Thyroid gland (tissue), 4 donors: Measurements from ENCODE around the gene LRTM1. TPM values are rescaled to one million over a fixed set of nuclear protein-coding genes. Genes with fewer than 3 reads are reported as not detected.

Experiments used
- DNase-seq, 2 donors: peaks; one replicate each; pipeline ENCODE4 v3.0.0-alpha.2; 2019
- H3K27ac ChIP-seq, 3 donors: fragments of 200-600 bp; sonication (generic); 1 replicate in 2 of 3; 2 replicates in 1 of 3; pipeline ENCODE4 v1.5.1; 2016 to 2019; ENCODE audit warnings: mild to moderate bottlenecking in 1 of 3, moderate library complexity in 1 of 3
- H3K27me3 ChIP-seq: fragments of 200-600 bp; sonication (generic); one replicate; pipeline ENCODE4 v1.5.1; 2019
- H3K36me3 ChIP-seq, 2 donors: fragments of 200-600 bp; sonication (generic); one replicate each; pipeline ENCODE4 v1.5.1; 2016 to 2019
- H3K4me1 ChIP-seq, 2 donors: fragments of 200-600 bp; sonication (generic); one replicate each; pipeline ENCODE4 v1.5.1; 2017 to 2019
- H3K4me3 ChIP-seq, 3 donors: fragments of 200-600 bp; sonication (generic); replicated peaks in 1 of 3; 1 replicate in 2 of 3; 2 replicates in 1 of 3; pipeline ENCODE4 v1.5.1; 2016; ENCODE audit warnings: mild to moderate bottlenecking in 1 of 3
- H3K9me3 ChIP-seq: fragments of 200-600 bp; sonication (generic); one replicate; pipeline ENCODE4 v1.5.1; 2017
- POLR2A ChIP-seq, 2 donors: fragments of 450-650 bp; IDR thresholded peaks; one replicate each; pipeline ENCODE4 v1.6.1; 2017; ENCODE audit warnings: antibody characterized with exemption in 2 of 2, mild to moderate bottlenecking in 2 of 2, moderate library complexity in 1 of 2
- WGBS, 2 donors: methylation state at CpG; one replicate each; pipeline ENCODE4 v1.1.5; 2017; 5-methylcytosine and 5-hydroxymethylcytosine counted together
- intact Hi-C: fragments of 100-400 bp; cut with DNase I; formaldehyde crosslinking; loops from one replicate; pipeline ENCODE4 v1.15.1; 2023
- total RNA-seq, 4 donors: library from RNA; depleted of rRNA; stranded (reverse); fragments of >200 nt; gene quantifications; one replicate each; pipeline ENCODE4 v1.2.3, GENCODE V29; 2016
- TF ChIP-seq, protein P1 (sequence below), 6 experiments: fragments of 200-600 bp in 3 of 6; fragments of 450-650 bp in 3 of 6; sonication (generic) in 3 of 6; IDR thresholded peaks; one replicate each; pipeline ENCODE4 v1.5.1; 2016 to 2019; ENCODE audit warnings: antibody characterized with exemption in 6 of 6, mild to moderate bottlenecking in 2 of 6, inconsistent platforms in 1 of 6, moderate library complexity in 1 of 6

Gene LRTM1
- total RNA-seq, 4 donors from 2014 or later: not detected

- intact Hi-C loops: no loop called here
- 76 to 80% methylated on average over 4 of the region's 4 CpGs for WGBS, 2 donors
These were observed 21.7 kb upstream of the LRTM1 start for GRCh38 chr3:54949491-54950044.

DNA sequence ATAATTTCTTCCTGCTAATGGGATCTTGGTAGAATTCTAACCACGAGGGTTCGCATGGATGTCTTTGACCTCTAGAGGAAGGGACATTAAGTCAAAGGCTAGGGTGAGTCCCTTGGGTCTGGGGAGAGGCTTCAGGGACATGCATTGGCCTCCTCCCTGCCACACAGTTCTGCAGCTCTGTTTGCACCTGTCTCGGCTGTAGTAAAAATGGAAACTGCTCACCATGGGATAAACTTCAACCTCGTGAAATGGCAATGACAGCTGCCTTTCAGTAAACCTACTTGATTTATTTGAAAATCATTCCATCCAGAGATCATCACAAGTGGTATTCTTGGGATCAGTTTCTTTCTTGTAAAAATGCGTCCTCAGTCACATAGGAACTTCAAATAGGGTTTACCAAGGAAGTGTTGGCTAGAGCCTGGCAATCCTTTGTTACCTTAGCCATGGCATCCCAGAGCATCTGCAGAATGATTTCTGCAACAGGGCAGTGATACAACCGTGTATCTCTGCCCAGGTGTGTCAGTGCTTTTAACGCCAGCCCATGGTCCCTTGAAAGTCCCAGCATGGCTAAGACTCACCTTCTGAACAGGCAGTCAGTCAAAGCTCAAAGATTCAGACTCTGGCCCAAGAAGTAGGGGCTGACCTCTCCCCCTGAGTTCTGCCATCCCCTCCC is 14.0 kb upstream of the LRTM1 start:
- H3K9me3 ChIP-seq: no peaks in the 10 kb centered on the region
- no peak for TF ChIP-seq POLR2A (IDR thresholded peaks at IDR 0.05)
- TF ChIP-seq, protein P1, sequence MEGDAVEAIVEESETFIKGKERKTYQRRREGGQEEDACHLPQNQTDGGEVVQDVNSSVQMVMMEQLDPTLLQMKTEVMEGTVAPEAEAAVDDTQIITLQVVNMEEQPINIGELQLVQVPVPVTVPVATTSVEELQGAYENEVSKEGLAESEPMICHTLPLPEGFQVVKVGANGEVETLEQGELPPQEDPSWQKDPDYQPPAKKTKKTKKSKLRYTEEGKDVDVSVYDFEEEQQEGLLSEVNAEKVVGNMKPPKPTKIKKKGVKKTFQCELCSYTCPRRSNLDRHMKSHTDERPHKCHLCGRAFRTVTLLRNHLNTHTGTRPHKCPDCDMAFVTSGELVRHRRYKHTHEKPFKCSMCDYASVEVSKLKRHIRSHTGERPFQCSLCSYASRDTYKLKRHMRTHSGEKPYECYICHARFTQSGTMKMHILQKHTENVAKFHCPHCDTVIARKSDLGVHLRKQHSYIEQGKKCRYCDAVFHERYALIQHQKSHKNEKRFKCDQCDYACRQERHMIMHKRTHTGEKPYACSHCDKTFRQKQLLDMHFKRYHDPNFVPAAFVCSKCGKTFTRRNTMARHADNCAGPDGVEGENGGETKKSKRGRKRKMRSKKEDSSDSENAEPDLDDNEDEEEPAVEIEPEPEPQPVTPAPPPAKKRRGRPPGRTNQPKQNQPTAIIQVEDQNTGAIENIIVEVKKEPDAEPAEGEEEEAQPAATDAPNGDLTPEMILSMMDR (IDR thresholded peaks at IDR 0.05): no peak
- H3K27me3 ChIP-seq: no peaks in the 10 kb centered on the region
- 89 to 91% methylated on average over 7 of the region's 7 CpGs for WGBS, 2 donors
- H3K4me3 ChIP-seq: no peak overlapping the region
- no peaks in the 10 kb centered on the region for H3K36me3 ChIP-seq
- no peak overlapping the region for H3K27ac ChIP-seq
- no peak for DNase-seq
- intact Hi-C loops: no loop called here
- H3K4me1 ChIP-seq: no peaks in the 10 kb centered on the region

More at GRCh38 chr3:54949491-54950044, 21.7 kb upstream of the LRTM1 start:
- Histone ChIP-seq H3K27me3 (no peaks in the 10 kb centered on the region), H3K36me3 (no peaks in the 10 kb centered on the region), H3K4me1 (no peaks in the 10 kb centered on the region), H3K9me3 (no peaks in the 10 kb centered on the region), H3K27ac (no peak overlapping the region), H3K4me3 (no peak overlapping the region)
- DNase-seq: no peak
- TF ChIP-seq, protein P1 (IDR thresholded peaks at IDR 0.05): no peak
- TF ChIP-seq POLR2A (IDR thresholded peaks at IDR 0.05): no peak

GRCh38 chr3:54940971-54941370 is 13.1 kb upstream of the LRTM1 start:
- 77 to 81% methylated on average over 2 of the region's 2 CpGs for WGBS, 2 donors
- TF ChIP-seq, protein P1 (IDR thresholded peaks at IDR 0.05): no peak
- no peak for TF ChIP-seq POLR2A (IDR thresholded peaks at IDR 0.05)

DNA sequence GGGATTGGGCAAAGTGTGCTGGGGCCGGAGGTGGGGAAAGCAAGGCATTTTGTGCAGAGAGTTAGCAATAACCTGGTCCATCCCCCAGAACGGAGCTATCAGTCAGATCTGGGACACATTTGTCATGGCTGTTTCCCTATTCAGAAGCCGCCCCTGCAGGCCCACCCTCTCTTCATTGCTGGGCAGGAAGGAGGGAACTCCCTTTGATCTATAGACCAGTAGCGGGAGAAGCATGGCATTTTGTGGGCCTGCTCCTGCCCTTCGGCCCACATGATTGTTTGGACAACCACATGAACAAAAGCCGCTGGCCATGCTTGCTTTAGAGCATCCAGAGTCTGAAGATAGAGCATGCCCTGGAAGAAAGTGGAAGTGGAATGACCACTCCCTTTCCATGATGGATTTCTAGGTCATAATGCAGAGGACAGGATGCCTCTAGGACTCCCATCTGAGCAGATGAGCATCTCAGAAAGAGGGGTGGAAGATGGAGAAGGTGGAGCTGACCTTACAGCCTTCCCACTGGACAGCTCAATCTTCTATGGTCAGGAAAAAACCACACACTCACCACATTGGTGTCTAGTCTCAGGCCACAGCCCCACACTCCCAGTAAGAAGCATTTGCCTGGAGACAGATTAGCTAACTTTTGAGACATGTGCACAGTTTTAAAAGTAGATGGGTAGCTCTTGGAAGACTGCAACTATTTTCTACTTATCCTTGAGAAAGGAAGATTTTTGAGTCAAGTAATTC is 11.9 kb upstream of the LRTM1 start:
- no peak for DNase-seq
- H3K27me3 ChIP-seq: no peaks in the 10 kb centered on the region
- no peaks in the 10 kb centered on the region for H3K4me1 ChIP-seq
- no peaks in the 10 kb centered on the region for H3K9me3 ChIP-seq
- intact Hi-C loops: no loop called here
- H3K27ac ChIP-seq: no peak overlapping the region
- no peaks in the 10 kb centered on the region for H3K36me3 ChIP-seq
- TF ChIP-seq, protein P1 (IDR thresholded peaks at IDR 0.05): no peak
- TF ChIP-seq POLR2A (IDR thresholded peaks at IDR 0.05): no peak
- H3K4me3 ChIP-seq: no peak overlapping the region
- 64 to 66% methylated on average over 6 of the region's 6 CpGs for WGBS, 2 donors

More at GRCh38 chr3:54940971-54941370, 13.1 kb upstream of the LRTM1 start:
- Histone ChIP-seq H3K27ac (no peak overlapping the region), H3K9me3 (no peaks in the 10 kb centered on the region), H3K36me3 (no peaks in the 10 kb centered on the region), H3K4me1 (no peaks in the 10 kb centered on the region), H3K4me3 (no peak overlapping the region), H3K27me3 (no peaks in the 10 kb centered on the region)
- intact Hi-C loops: no loop called here
- DNase-seq: no peak

GRCh38 chr3:54936561-54936960 is 8.7 kb upstream of the LRTM1 start:
- H3K4me1 ChIP-seq: no peaks in the 10 kb centered on the region
- no peaks in the 10 kb centered on the region for H3K27me3 ChIP-seq
- no peak for DNase-seq
- no peak overlapping the region for H3K27ac ChIP-seq
- H3K4me3 ChIP-seq: no peak overlapping the region
- intact Hi-C loops: no loop called here
- no peaks in the 10 kb centered on the region for H3K36me3 ChIP-seq
- H3K9me3 ChIP-seq: no peaks in the 10 kb centered on the region
- TF ChIP-seq, protein P1 (IDR thresholded peaks at IDR 0.05): no peak
- no peak for TF ChIP-seq POLR2A (IDR thresholded peaks at IDR 0.05)
- WGBS, 2 donors: 70 to 72% methylated on average over 5 of the region's 5 CpGs
